Liver (tissue), 9 donors: ENCODE data around the gene BCL2L14. TPM values are rescaled to one million over a fixed set of nuclear protein-coding genes. Genes with fewer than 3 reads are reported as not detected.
A peak's percentile ranks its signal among the peaks of the same experiment; 100 is the strongest.

Experiments
- DNase-seq: peaks from one replicate; pipeline ENCODE4 v3.0.0-alpha.2; 2017; ENCODE audit warnings: low spot score
- H3K27ac ChIP-seq, 2 donors: one replicate each; pipeline ENCODE4 v1.7.0; 2013; ENCODE audit warnings: inconsistent platforms in 2 of 2, low read length in 2 of 2, control low read depth in 1 of 2, low read depth in 1 of 2, mild to moderate bottlenecking in 1 of 2
- H3K27me3 ChIP-seq, 4 donors: one replicate each; pipeline versions ENCODE4 v1.6.1 to v1.7.0; 2013; ENCODE audit warnings: low read length in 3 of 4, inconsistent platforms in 1 of 4, mild to moderate bottlenecking in 1 of 4, moderate library complexity in 1 of 4; ENCODE audit not compliant: control insufficient read depth in 4 of 4, insufficient read depth in 4 of 4
- H3K36me3 ChIP-seq, 4 donors: one replicate each; pipeline versions ENCODE4 v1.6.1 to v1.7.0; 2013; ENCODE audit warnings: low read length in 3 of 4, mild to moderate bottlenecking in 3 of 4, low read depth in 1 of 4, moderate library complexity in 1 of 4; ENCODE audit not compliant: control insufficient read depth in 4 of 4, insufficient read depth in 3 of 4
- H3K4me1 ChIP-seq, 4 donors: one replicate each; pipeline versions ENCODE4 v1.6.1 to v1.7.0; 2013; ENCODE audit warnings: low read length in 3 of 4, mild to moderate bottlenecking in 3 of 4, moderate library complexity in 1 of 4; ENCODE audit not compliant: control insufficient read depth in 4 of 4, insufficient read depth in 4 of 4
- H3K4me3 ChIP-seq, 3 donors: one replicate each; pipeline versions ENCODE4 v1.6.1 to v1.7.0; 2013; ENCODE audit warnings: low read length in 3 of 3, control low read depth in 1 of 3, low read depth in 1 of 3, mild to moderate bottlenecking in 1 of 3
- H3K9ac ChIP-seq, 2 donors: one replicate each; pipeline ENCODE4 v1.7.0; 2013; ENCODE audit warnings: low read length in 2 of 2, mild to moderate bottlenecking in 2 of 2, moderate library complexity in 2 of 2, control low read depth in 1 of 2, low read depth in 1 of 2
- H3K9me3 ChIP-seq, 4 donors: one replicate each; pipeline versions ENCODE4 v1.6.1 to v1.7.0; 2013; ENCODE audit warnings: low read length in 3 of 4; ENCODE audit not compliant: control insufficient read depth in 4 of 4
- CTCF ChIP-seq: fragments of 150-350 bp; IDR thresholded peaks from 2 replicates; pipeline ENCODE4 v1.5.1; 2017; ENCODE audit warnings: improper control_type of control experiment, low read depth, low read length; ENCODE audit not compliant: missing input control
- EGR1 ChIP-seq, 2 donors: IDR thresholded peaks; 2 replicates each; pipeline ENCODE4 v1.6.1; 2016 to 2018; ENCODE audit warnings: antibody characterized with exemption in 2 of 2, low read depth in 2 of 2
- FOXA1 ChIP-seq: IDR thresholded peaks from 2 replicates; pipeline ENCODE4 v1.6.1; 2016; ENCODE audit warnings: antibody characterized with exemption
- FOXA2 ChIP-seq: IDR thresholded peaks from 2 replicates; pipeline ENCODE4 v1.6.1; 2016; ENCODE audit warnings: antibody characterized with exemption
- GABPA ChIP-seq, 2 donors: IDR thresholded peaks in 1 of 2; conservative IDR thresholded peaks in 1 of 2; 2 replicates each; pipeline ENCODE4 v1.6.1; 2016; ENCODE audit warnings: antibody characterized with exemption in 2 of 2, mild to moderate bottlenecking in 1 of 2, moderate library complexity in 1 of 2
- HNF4A ChIP-seq, 2 donors: conservative IDR thresholded peaks; 2 replicates each; pipeline ENCODE4 v1.6.1; 2016; ENCODE audit warnings: antibody characterized with exemption in 2 of 2, mild to moderate bottlenecking in 2 of 2
- HNF4G ChIP-seq: IDR thresholded peaks from 2 replicates; pipeline ENCODE4 v1.6.1; 2016; ENCODE audit warnings: antibody characterized with exemption
- JUND ChIP-seq, 2 donors: IDR thresholded peaks; 2 replicates each; pipeline ENCODE4 v1.6.1; 2016; ENCODE audit warnings: antibody characterized with exemption in 2 of 2
- MAX ChIP-seq: IDR thresholded peaks from 2 replicates; pipeline ENCODE4 v1.6.1; 2016; ENCODE audit warnings: antibody characterized with exemption
- NR2F2 ChIP-seq: IDR thresholded peaks from 2 replicates; pipeline ENCODE4 v1.6.1; 2016; ENCODE audit warnings: antibody characterized with exemption
- RAD21 ChIP-seq, 2 donors: IDR thresholded peaks; 2 replicates each; pipeline ENCODE4 v1.6.1; 2016; ENCODE audit warnings: antibody characterized with exemption in 2 of 2, mild to moderate bottlenecking in 2 of 2
- REST ChIP-seq: IDR thresholded peaks from 2 replicates; pipeline ENCODE4 v1.6.1; 2016; ENCODE audit warnings: antibody characterized with exemption, mild to moderate bottlenecking
- RXRA ChIP-seq, 2 donors: IDR thresholded peaks; 2 replicates each; pipeline ENCODE4 v1.6.1; 2017 to 2018; ENCODE audit warnings: antibody characterized with exemption in 2 of 2, mild to moderate bottlenecking in 1 of 2
- TAF1 ChIP-seq: conservative IDR thresholded peaks from 2 replicates; pipeline ENCODE4 v1.6.1; 2016; ENCODE audit warnings: antibody characterized with exemption, mild to moderate bottlenecking
- YY1 ChIP-seq: IDR thresholded peaks from 2 replicates; pipeline ENCODE4 v1.6.1; 2016; ENCODE audit warnings: antibody characterized with exemption, mild to moderate bottlenecking
- WGBS: extraction: QIAGEN DNeasy Blood & Tissue Kit; methylation state at CpG from one replicate; pipeline ENCODE4 v1.1.7; 2013; 5-methylcytosine and 5-hydroxymethylcytosine counted together
- polyA plus RNA-seq, 2 donors: library from polyadenylated mRNA; stranded (reverse) in 1 of 2; unstranded in 1 of 2; fragments of 200-250 nt in 1 of 2; fragments of >200 nt in 1 of 2; fragmentation: Nextera tagmentation in 1 of 2; extraction: Ambion mirVana in 1 of 2; gene quantifications; one replicate each; pipeline versions ENCODE4 v1.2.1 to v1.2.3, GENCODE V29; 2013 to 2015
- total RNA-seq, 2 donors: library from RNA; depleted of rRNA; stranded (reverse); fragments of >200 nt; gene quantifications; one replicate each; pipeline ENCODE4 v1.2.3, GENCODE V29; 2014
- TF ChIP-seq, protein P1 (sequence below): IDR thresholded peaks from 2 replicates; pipeline ENCODE4 v1.6.1; 2016; ENCODE audit warnings: antibody characterized with exemption
- TF ChIP-seq, protein P2 (sequence below): IDR thresholded peaks from 2 replicates; pipeline ENCODE4 v1.6.1; 2016; ENCODE audit warnings: antibody characterized with exemption
- donor health status: healthy.
- donor health status: healthy.
- donor health status: healthy.
- donor health status: healthy.
- donor health status: healthy.

The BCL2L14 gene
- total and polyA plus RNA-seq, 4 donors = 0.15 to 2.5 (median 0.19) TPM

DNA sequence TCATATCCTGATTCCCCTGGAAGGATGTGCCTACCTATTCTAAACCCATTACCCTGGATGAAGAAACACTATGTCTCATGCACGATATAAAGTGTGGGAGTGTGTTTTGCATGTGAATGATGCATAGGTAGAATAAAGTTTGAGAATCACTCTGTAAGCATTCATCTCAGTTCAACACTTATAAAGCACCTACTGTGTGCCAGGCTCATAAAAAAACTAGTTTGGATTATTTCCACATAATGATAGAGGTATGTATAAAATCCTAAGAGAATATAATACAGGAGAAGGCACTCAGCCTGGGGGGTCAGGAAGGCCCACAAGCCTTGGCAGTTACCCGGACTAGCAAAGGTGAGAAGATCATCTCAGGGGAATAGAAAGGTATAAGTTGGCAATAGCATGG is 41.1 kb upstream of the BCL2L14 start:
- H3K9me3 ChIP-seq = no peaks in the 10 kb centered on the region
- no peaks in the 10 kb centered on the region for H3K36me3 ChIP-seq
- H3K9ac ChIP-seq = no peak overlapping the region
- no peak for DNase-seq
- 96% methylated on average over 2 of the region's 2 CpGs for WGBS
- no peak overlapping the region for H3K4me3 ChIP-seq
- H3K27me3 ChIP-seq = no peaks in the 10 kb centered on the region
- TF ChIP-seq REST (no peak), JUND (IDR thresholded peaks at IDR 0.05) (no peak), YY1 (no peak), HNF4A (conservative IDR thresholded peaks at IDR 0.05) (no peak), EGR1 (IDR thresholded peaks at IDR 0.05; ENCODE audit: low read depth in 2 of 2) (no peak), RXRA (IDR thresholded peaks at IDR 0.05) (no peak), FOXA2 (no peak), RAD21 (IDR thresholded peaks at IDR 0.05) (no peak), MAX (no peak), TAF1 (no peak), CTCF (no peak), HNF4G (no peak), GABPA (IDR thresholded peaks at IDR 0.05 in 1 of 2, conservative IDR thresholded peaks at IDR 0.05 in 1 of 2) (no peak), NR2F2 (no peak)
- TF ChIP-seq, protein P1, sequence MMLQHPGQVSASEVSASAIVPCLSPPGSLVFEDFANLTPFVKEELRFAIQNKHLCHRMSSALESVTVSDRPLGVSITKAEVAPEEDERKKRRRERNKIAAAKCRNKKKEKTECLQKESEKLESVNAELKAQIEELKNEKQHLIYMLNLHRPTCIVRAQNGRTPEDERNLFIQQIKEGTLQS = no peak
- TF ChIP-seq, protein P2, sequence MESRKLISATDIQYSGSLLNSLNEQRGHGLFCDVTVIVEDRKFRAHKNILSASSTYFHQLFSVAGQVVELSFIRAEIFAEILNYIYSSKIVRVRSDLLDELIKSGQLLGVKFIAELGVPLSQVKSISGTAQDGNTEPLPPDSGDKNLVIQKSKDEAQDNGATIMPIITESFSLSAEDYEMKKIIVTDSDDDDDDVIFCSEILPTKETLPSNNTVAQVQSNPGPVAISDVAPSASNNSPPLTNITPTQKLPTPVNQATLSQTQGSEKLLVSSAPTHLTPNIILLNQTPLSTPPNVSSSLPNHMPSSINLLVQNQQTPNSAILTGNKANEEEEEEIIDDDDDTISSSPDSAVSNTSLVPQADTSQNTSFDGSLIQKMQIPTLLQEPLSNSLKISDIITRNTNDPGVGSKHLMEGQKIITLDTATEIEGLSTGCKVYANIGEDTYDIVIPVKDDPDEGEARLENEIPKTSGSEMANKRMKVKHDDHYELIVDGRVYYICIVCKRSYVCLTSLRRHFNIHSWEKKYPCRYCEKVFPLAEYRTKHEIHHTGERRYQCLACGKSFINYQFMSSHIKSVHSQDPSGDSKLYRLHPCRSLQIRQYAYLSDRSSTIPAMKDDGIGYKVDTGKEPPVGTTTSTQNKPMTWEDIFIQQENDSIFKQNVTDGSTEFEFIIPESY = no peak
- peaks cover 0 to 9% (median 3%) of the 10 kb centered on the region in 4 donors for H3K4me1 ChIP-seq
- H3K27ac ChIP-seq = no peak overlapping the region

DNA sequence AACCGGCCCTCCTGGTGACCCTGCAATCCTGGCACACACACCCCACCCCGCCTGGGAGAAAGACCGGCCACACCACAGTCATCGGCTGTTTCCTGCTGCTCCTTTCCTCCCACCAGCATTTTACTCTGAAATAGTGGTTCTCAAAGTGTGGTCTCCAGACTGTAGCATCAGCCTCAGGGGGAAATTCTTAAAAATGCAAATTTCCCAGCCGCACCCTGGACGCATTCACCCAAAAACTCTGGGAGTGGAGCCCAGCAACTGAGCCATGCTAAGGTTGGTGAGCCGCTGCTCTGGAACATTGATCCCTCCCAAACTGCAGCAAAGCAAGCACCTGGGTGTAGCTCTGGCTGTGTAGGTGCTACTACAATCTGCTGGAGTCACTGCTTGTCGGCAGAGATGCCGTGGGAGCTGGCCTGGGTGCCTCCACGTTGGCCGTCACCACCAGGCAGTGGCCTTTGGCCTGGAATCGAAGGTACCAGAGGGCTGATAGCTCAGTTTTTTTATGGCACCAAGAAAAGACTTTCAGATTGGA is 38.4 kb upstream of the BCL2L14 start:
- H3K27ac ChIP-seq = no peak overlapping the region
- peak overlapping the region in 1 of 3 donors; percentile 38 for H3K4me3 ChIP-seq
- no peak for DNase-seq

More for the DNA sequence above, 38.4 kb upstream of the BCL2L14 start:
- WGBS = 53% methylated on average over 12 of the region's 12 CpGs
- Histone ChIP-seq H3K9ac (no peak overlapping the region), H3K4me1 (peaks cover 0 to 9% (median 3%) of the 10 kb centered on the region in 4 donors), H3K27me3 (no peaks in the 10 kb centered on the region), H3K9me3 (no peaks in the 10 kb centered on the region), H3K36me3 (no peaks in the 10 kb centered on the region)
- TF ChIP-seq FOXA1 = no peak
- peak in 1 of 2 donors; percentile 57 for TF ChIP-seq HNF4A (conservative IDR thresholded peaks at IDR 0.05)
